AG04449 (cell line): Measurements from ENCODE around the gene RHBG.

Experiments
- CTCF ChIA-PET: fragments of 350-600 bp; formaldehyde crosslinking; extraction: SDS; loops from one replicate; lab custom pipeline; 2021; ENCODE audit warnings: antibody characterized with exemption; lab: Yijun Ruan, JAX
- POLR2A ChIA-PET: fragments of 400-600, 350-600 bp; formaldehyde crosslinking; extraction: SDS; loops from one replicate; lab custom pipeline; 2020; ENCODE audit warnings: antibody characterized with exemption, inconsistent platforms; lab: Yijun Ruan, JAX
- DNase-seq: peaks from one replicate; pipeline ENCODE4 v3.0.0-alpha.2; 2010; ENCODE audit warnings: low read depth, low spot score
- H3K4me3 ChIP-seq: 2 replicates; pipeline ENCODE4 v1.5.1; 2011; ENCODE audit warnings: low read depth, mild to moderate bottlenecking, control low read depth, low read length
- CTCF ChIP-seq: IDR thresholded peaks from one replicate; pipeline ENCODE4 v1.5.1; 2011; ENCODE audit warnings: mild to moderate bottlenecking, moderate library complexity, low read length, control low read depth, inconsistent platforms; ENCODE audit not compliant: insufficient read depth; ENCODE audit errors: missing control alignments

RHBG gene

GRCh38 chr1:156373546-156373945, 4.5 kb downstream of the RHBG start:
- CTCF ChIA-PET: interaction anchor here (1.0 to 11.8 kb wide), 3 partner anchors 11 to 72 kb away, joined by 6 to 186 read pairs (median 56); no protein-coding TSS in a partner anchor
- TF ChIP-seq CTCF: no peak
- no peak overlapping the region for H3K4me3 ChIP-seq
- POLR2A ChIA-PET: no interaction called here
- no peak for DNase-seq

- CTCF ChIA-PET: interaction anchor here (0.9 to 20.2 kb wide), 6 partner anchors 9 to 244 kb away, joined by 3 to 712 read pairs (median 3); partner anchors contain the start of gene HAPLN2
- no peak for TF ChIP-seq CTCF
- no peak overlapping the region for H3K4me3 ChIP-seq
- POLR2A ChIA-PET: interaction anchor here (0.7 kb wide), 1 partner anchor 10 kb away, joined by 3 read pairs; no protein-coding TSS in a partner anchor
- DNase-seq: no peak
These were observed 7.1 kb downstream of the RHBG start for GRCh38 chr1:156376146-156376545.

- ChIA-PET CTCF (interaction anchor here (0.9 to 20.2 kb wide), 8 partner anchors 8 to 242 kb away, joined by 3 to 712 read pairs (median 4); partner anchors contain the start of gene HAPLN2), POLR2A (no interaction called here)
- no peak for DNase-seq
- no peak overlapping the region for H3K4me3 ChIP-seq
- TF ChIP-seq CTCF: no peak
These were observed 8.2 kb downstream of the RHBG start for GRCh38 chr1:156376958-156377919.

GRCh38 chr1:156378557-156378956, 9.5 kb downstream of the RHBG start:
- ChIA-PET POLR2A (no interaction called here), CTCF (interaction anchor here (0.6 to 20.2 kb wide), 11 partner anchors 5 to 230 kb away, joined by 3 to 712 read pairs (median 5); partner anchors contain the start of gene RHBG)
- no peak overlapping the region for H3K4me3 ChIP-seq
- TF ChIP-seq CTCF: no peak
- no peak for DNase-seq

- ChIA-PET POLR2A (no interaction called here), CTCF (interaction anchor here (0.6 to 20.2 kb wide), 12 partner anchors 5 to 229 kb away, joined by 3 to 712 read pairs (median 5); partner anchors contain the start of gene RHBG)
- TF ChIP-seq CTCF: no peak
- no peak for DNase-seq
- H3K4me3 ChIP-seq: no peak overlapping the region
These were observed 10.6 kb downstream of the RHBG start for GRCh38 chr1:156379420-156380165.

GRCh38 chr1:156382561-156382960, 13.6 kb downstream of the RHBG start:
- no peak for TF ChIP-seq CTCF
- CTCF ChIA-PET: interaction anchor here (0.6 to 20.2 kb wide), 21 partner anchors 9 to 266 kb away, joined by 3 to 712 read pairs (median 4); partner anchors contain the start of genes MEF2D and RHBG
- POLR2A ChIA-PET: no interaction called here
- DNase-seq: no peak
- H3K4me3 ChIP-seq: no peak overlapping the region
